Neural cell (in vitro differentiated cells): Measurements from ENCODE around the gene EFCC1. TPM values are rescaled to one million over a fixed set of nuclear protein-coding genes. Genes with fewer than 3 reads are reported as not detected.

Experiments
- H2AFZ ChIP-seq: fragments of 200-600, 300-800 bp; sonication (generic), shearing (Covaris generic); 2 replicates; pipeline ENCODE4 v1.6.0; 2014; ENCODE audit warnings: low read depth, mild to moderate bottlenecking, antibody characterized with exemption, low read length, moderate library complexity
- H3F3A ChIP-seq: fragments of 200-600 bp; shearing (Covaris generic); 2 replicates; pipeline ENCODE4 v1.6.1; 2016; ENCODE audit warnings: mild to moderate bottlenecking, moderate library complexity, mixed read lengths, antibody characterized with exemption, low read length; ENCODE audit not compliant: insufficient read depth, poor library complexity, severe bottlenecking
- H3K27ac ChIP-seq: fragments of 200-600, 300-800 bp; sonication (generic), shearing (Covaris generic); 2 replicates; pipeline ENCODE4 v1.5.1; 2014; ENCODE audit warnings: mild to moderate bottlenecking, low read length, moderate library complexity
- H3K27me3 ChIP-seq: fragments of 300-800, 200-600 bp; sonication (generic), shearing (Covaris generic); 2 replicates; pipeline ENCODE4 v1.6.0; 2014; ENCODE audit warnings: mild to moderate bottlenecking, low read depth, low read length, moderate library complexity; ENCODE audit not compliant: insufficient read depth
- H3K36me3 ChIP-seq: fragments of 300-800, 200-600 bp; sonication (generic), shearing (Covaris generic); 2 replicates; pipeline ENCODE4 v1.5.1; 2014; ENCODE audit warnings: mild to moderate bottlenecking, antibody characterized with exemption, low read length, moderate library complexity; ENCODE audit not compliant: insufficient read depth
- H3K4me2 ChIP-seq: fragments of 300-800, 200-600 bp; sonication (generic), shearing (Covaris generic); 2 replicates; pipeline ENCODE4 v1.6.0; 2014; ENCODE audit warnings: mild to moderate bottlenecking, low read length
- H3K4me3 ChIP-seq: fragments of 300-800, 200-600 bp; sonication (generic), shearing (Covaris generic); 2 replicates; pipeline ENCODE4 v1.5.1; 2014; ENCODE audit warnings: mild to moderate bottlenecking, low read length, moderate library complexity
- H3K79me2 ChIP-seq: fragments of 200-600 bp; shearing (Covaris generic); replicated peaks from 2 replicates; pipeline ENCODE4 v1.6.0; 2014; ENCODE audit warnings: mild to moderate bottlenecking, low read length, moderate library complexity; ENCODE audit not compliant: insufficient read depth
- H3K9ac ChIP-seq: fragments of 300-800, 200-600 bp; sonication (generic), shearing (Covaris generic); 2 replicates; pipeline ENCODE4 v1.6.1; 2016; ENCODE audit warnings: mild to moderate bottlenecking, low read length, mixed read lengths
- H3K9me2 ChIP-seq: fragments of 200-600 bp; shearing (Covaris generic); 2 replicates; pipeline ENCODE4 v1.6.1; 2016; ENCODE audit warnings: mild to moderate bottlenecking, low read length, mixed read lengths; ENCODE audit not compliant: insufficient read depth
- H3K9me3 ChIP-seq: fragments of 200-600, 300-800 bp; sonication (generic), shearing (Covaris generic); 2 replicates; pipeline ENCODE4 v1.6.1; 2016; ENCODE audit warnings: mild to moderate bottlenecking, mixed run types, low read length, moderate library complexity, mixed read lengths
- H4K20me1 ChIP-seq: fragments of 200-600 bp; shearing (Covaris generic); 2 replicates; pipeline ENCODE4 v1.6.1; 2016; ENCODE audit warnings: mild to moderate bottlenecking, mixed run types; ENCODE audit not compliant: insufficient read depth
- EP300 ChIP-seq: fragments of 450-650 bp; conservative IDR thresholded peaks from 2 replicates; pipeline ENCODE4 v1.6.1; 2014; ENCODE audit warnings: antibody characterized with exemption, mild to moderate bottlenecking, moderate library complexity; ENCODE audit not compliant: poor library complexity, severe bottlenecking
- EZH2 ChIP-seq: fragments of 200-600, 300-800 bp; shearing (Covaris generic), sonication (generic); IDR thresholded peaks from 2 replicates; pipeline ENCODE4 v1.6.1; 2014; ENCODE audit warnings: antibody characterized with exemption, low read length, borderline replicate concordance, mild to moderate bottlenecking; ENCODE audit not compliant: insufficient read depth, poor library complexity, severe bottlenecking
- MXI1 ChIP-seq: fragments of 450-650 bp; conservative IDR thresholded peaks from 2 replicates; pipeline ENCODE4 v1.6.1; 2014; ENCODE audit warnings: antibody characterized with exemption, mild to moderate bottlenecking; ENCODE audit not compliant: poor library complexity, severe bottlenecking
- POLR2AphosphoS5 ChIP-seq: IDR thresholded peaks from 2 replicates; pipeline ENCODE4 v1.6.1; 2012
- RAD21 ChIP-seq: fragments of 450-650 bp; conservative IDR thresholded peaks from 2 replicates; pipeline ENCODE4 v1.6.1; 2014; ENCODE audit warnings: antibody characterized with exemption, mild to moderate bottlenecking, moderate library complexity
- SMC3 ChIP-seq: fragments of 450-650 bp; conservative IDR thresholded peaks from 2 replicates; pipeline ENCODE4 v1.6.1; 2014; ENCODE audit warnings: antibody characterized with exemption, mild to moderate bottlenecking, moderate library complexity; ENCODE audit not compliant: poor library complexity
- TAF1 ChIP-seq: IDR thresholded peaks from 2 replicates; pipeline ENCODE4 v1.6.1; 2012; ENCODE audit warnings: low read depth
- polyA plus RNA-seq: library from polyadenylated mRNA; depleted of rRNA; stranded (reverse); fragments of >200 nt; gene quantifications from 2 replicates; pipeline ENCODE4 v1.2.3, GENCODE V29; 2014
- TF ChIP-seq, protein P1 (sequence below): fragments of 450-650 bp; IDR thresholded peaks from 2 replicates; pipeline ENCODE4 v1.5.1; 2014; ENCODE audit warnings: antibody characterized with exemption, mild to moderate bottlenecking, moderate library complexity; ENCODE audit not compliant: poor library complexity, severe bottlenecking
- TF ChIP-seq, protein P2 (sequence below): IDR thresholded peaks from 2 replicates; pipeline ENCODE4 v1.6.1; 2012; ENCODE audit warnings: borderline replicate concordance

EFCC1 gene
- polyA plus RNA-seq, 1 donor from 2014 or later: not detected

DNA sequence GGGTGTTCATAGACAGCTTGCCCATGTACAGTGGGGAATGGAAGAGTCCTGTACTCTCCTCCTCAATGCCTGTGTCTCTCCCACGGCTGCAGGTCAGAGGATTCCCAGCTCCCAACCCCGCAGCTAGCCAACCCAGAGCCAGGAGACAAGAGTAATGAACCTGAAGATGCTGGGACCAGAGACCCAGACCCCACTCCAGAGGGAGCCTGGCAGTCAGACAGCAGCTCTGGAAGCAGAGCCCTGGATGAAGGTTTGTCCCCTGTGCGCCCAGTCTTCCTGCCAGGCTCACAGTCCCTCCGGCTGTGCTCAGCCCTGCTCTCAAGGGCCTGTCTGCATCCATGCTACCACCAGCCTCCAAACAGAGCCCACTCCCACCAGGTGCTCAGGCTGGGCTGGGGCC, 29.5 kb downstream of the EFCC1 start:
- H2AFZ ChIP-seq: no peak overlapping the region
- H3K4me2 ChIP-seq: no peak overlapping the region
- H3F3A ChIP-seq: no peaks in the 10 kb centered on the region
- no peaks in the 10 kb centered on the region for H4K20me1 ChIP-seq
- no peaks in the 10 kb centered on the region for H3K79me2 ChIP-seq
- H3K36me3 ChIP-seq: no peaks in the 10 kb centered on the region
- no peak overlapping the region for H3K27ac ChIP-seq
- H3K9ac ChIP-seq: no peak overlapping the region
- TF ChIP-seq EZH2 (no peak), EP300 (no peak), SMC3 (no peak), POLR2AphosphoS5 (no peak), MXI1 (no peak), TAF1 (no peak)
- TF ChIP-seq, protein P1, sequence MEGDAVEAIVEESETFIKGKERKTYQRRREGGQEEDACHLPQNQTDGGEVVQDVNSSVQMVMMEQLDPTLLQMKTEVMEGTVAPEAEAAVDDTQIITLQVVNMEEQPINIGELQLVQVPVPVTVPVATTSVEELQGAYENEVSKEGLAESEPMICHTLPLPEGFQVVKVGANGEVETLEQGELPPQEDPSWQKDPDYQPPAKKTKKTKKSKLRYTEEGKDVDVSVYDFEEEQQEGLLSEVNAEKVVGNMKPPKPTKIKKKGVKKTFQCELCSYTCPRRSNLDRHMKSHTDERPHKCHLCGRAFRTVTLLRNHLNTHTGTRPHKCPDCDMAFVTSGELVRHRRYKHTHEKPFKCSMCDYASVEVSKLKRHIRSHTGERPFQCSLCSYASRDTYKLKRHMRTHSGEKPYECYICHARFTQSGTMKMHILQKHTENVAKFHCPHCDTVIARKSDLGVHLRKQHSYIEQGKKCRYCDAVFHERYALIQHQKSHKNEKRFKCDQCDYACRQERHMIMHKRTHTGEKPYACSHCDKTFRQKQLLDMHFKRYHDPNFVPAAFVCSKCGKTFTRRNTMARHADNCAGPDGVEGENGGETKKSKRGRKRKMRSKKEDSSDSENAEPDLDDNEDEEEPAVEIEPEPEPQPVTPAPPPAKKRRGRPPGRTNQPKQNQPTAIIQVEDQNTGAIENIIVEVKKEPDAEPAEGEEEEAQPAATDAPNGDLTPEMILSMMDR: no peak
- TF ChIP-seq, protein P2, sequence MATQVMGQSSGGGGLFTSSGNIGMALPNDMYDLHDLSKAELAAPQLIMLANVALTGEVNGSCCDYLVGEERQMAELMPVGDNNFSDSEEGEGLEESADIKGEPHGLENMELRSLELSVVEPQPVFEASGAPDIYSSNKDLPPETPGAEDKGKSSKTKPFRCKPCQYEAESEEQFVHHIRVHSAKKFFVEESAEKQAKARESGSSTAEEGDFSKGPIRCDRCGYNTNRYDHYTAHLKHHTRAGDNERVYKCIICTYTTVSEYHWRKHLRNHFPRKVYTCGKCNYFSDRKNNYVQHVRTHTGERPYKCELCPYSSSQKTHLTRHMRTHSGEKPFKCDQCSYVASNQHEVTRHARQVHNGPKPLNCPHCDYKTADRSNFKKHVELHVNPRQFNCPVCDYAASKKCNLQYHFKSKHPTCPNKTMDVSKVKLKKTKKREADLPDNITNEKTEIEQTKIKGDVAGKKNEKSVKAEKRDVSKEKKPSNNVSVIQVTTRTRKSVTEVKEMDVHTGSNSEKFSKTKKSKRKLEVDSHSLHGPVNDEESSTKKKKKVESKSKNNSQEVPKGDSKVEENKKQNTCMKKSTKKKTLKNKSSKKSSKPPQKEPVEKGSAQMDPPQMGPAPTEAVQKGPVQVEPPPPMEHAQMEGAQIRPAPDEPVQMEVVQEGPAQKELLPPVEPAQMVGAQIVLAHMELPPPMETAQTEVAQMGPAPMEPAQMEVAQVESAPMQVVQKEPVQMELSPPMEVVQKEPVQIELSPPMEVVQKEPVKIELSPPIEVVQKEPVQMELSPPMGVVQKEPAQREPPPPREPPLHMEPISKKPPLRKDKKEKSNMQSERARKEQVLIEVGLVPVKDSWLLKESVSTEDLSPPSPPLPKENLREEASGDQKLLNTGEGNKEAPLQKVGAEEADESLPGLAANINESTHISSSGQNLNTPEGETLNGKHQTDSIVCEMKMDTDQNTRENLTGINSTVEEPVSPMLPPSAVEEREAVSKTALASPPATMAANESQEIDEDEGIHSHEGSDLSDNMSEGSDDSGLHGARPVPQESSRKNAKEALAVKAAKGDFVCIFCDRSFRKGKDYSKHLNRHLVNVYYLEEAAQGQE: no peak
- no peak overlapping the region for H3K4me3 ChIP-seq
- H3K27me3 ChIP-seq: no peaks in the 10 kb centered on the region
- no peaks in the 10 kb centered on the region for H3K9me2 ChIP-seq
- no peaks in the 10 kb centered on the region for H3K9me3 ChIP-seq

DNA sequence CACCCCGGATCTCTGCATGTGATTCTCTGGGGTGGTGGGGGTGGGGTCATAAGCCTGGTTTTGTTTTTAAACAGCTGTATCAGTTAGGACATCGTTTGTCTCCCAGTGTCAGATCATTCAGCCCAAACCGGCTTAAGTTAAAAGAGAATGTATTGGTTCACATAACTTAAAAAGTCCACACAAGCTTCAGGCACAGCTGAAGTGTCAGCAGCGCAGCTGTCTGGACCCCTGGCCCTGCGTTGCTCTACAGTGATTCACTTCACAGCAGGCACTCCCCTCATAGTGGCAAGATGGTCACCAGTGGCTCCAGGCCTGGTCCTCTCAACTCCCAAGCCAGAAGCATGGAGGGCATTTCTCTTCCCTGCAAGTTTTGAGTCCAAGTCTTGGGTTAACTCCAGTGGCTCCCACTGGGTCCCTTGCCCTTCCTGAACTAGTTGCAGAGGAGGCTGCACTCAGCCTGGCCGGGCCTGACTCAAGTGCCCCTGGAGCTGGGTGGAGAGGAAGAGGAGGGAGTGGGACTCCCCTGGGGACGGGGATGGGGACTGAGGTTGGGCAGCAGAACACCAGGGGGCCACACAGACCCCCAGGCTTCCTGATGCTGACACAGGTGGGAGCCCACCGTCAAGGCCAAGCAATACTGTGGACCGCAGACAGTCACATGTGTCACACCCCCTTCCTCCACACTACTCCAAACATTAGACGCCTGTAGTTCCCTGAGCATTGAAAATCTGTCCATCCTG, 30.5 kb downstream of the EFCC1 start:
- no peak for TF ChIP-seq EP300
- TF ChIP-seq, protein P1: no peak
- TF ChIP-seq TAF1: no peak
- TF ChIP-seq, protein P2: no peak
- TF ChIP-seq POLR2AphosphoS5: no peak
- no peak for TF ChIP-seq EZH2
- TF ChIP-seq MXI1: no peak
- no peak for TF ChIP-seq RAD21
- no peak for TF ChIP-seq SMC3
- Histone ChIP-seq H3K9me2 (no peaks in the 10 kb centered on the region), H4K20me1 (no peaks in the 10 kb centered on the region), H3F3A (no peaks in the 10 kb centered on the region), H3K4me2 (no peak overlapping the region), H3K9ac (no peak overlapping the region), H2AFZ (no peak overlapping the region), H3K27me3 (no peaks in the 10 kb centered on the region), H3K27ac (no peak overlapping the region), H3K36me3 (no peaks in the 10 kb centered on the region), H3K9me3 (no peaks in the 10 kb centered on the region), H3K79me2 (no peaks in the 10 kb centered on the region), H3K4me3 (no peak overlapping the region)
